HG02759 (cell line): ENCODE data around the gene OR8H1.

ENCODE experiments used
- ATAC-seq: cut with Tn5 transposase; IDR thresholded peaks from one replicate; pipeline ENCODE4 v1.9.1; 2021; ENCODE audit warnings: mild to moderate bottlenecking, moderate library complexity; ENCODE audit not compliant: unreplicated experiment

OR8H1 gene

GRCh38 chr11:56292154-56292553 lies at the start of gene OR8H1:
Gene OR8H1 (minus strand): TSS chr11:56292254. CDS start chr11:56291062, 1,192 bp downstream.
- ATAC-seq = no peak

- ATAC-seq = no peak
Measured at GRCh38 chr11:56340289-56340688, 48.2 kb upstream of the OR8H1 start.

GRCh38 chr11:56333156-56333555 lies 41.1 kb upstream of the OR8H1 start:
- ATAC-seq = no peak

GRCh38 chr11:56331861-56332491 lies 39.9 kb upstream of the OR8H1 start:
- ATAC-seq = no peak

- ATAC-seq = no peak
Measured at GRCh38 chr11:56314844-56315243, 22.8 kb upstream of the OR8H1 start, which contains the start of gene OR8K3. Gene OR8K3 (plus strand): TSS chr11:56315144. CDS start chr11:56318307, 3,163 bp downstream.

- ATAC-seq = no peak
Measured at GRCh38 chr11:56307836-56308235, 15.8 kb upstream of the OR8H1 start.

GRCh38 chr11:56296898-56297297 lies 4.8 kb upstream of the OR8H1 start:
- no peak for ATAC-seq

- ATAC-seq = no peak
Measured at GRCh38 chr11:56273854-56274253, 18.2 kb downstream of the OR8H1 start, which contains the start of gene OR5T1. Gene OR5T1 (plus strand): TSS chr11:56274154. CDS start chr11:56275639, 1,485 bp downstream.

GRCh38 chr11:56271092-56271491 lies 21.0 kb downstream of the OR8H1 start:
- ATAC-seq = no peak

GRCh38 chr11:56251954-56252353 lies 40.1 kb downstream of the OR8H1 start, which contains the start of gene OR5T3:
Gene OR5T3 (plus strand): TSS chr11:56252254. CDS start chr11:56252254, 0 bp downstream.
- no peak for ATAC-seq
